ENCODE measurements around the gene FAR2.

DNA sequence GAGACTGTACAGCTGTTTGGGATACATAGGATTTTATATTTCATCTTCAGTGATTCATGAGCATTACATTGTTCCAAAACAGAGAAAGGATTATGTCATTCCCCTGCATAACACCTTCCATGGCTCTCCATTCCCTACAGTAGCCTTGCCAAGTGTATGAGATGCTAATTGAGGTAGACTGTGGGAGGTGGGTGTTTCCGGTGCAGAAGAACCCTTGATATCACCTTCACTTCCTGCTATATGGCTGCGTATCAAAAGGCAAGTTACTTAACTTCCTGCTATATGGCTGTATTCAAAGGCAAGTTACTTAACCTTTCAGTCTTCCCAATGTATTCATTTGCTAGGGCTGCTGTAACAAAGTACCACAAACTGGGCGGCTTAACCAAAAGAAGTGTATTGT lies 11.2 kb downstream of the FAR2 start:
- TF ChIP-seq, protein P1, sequence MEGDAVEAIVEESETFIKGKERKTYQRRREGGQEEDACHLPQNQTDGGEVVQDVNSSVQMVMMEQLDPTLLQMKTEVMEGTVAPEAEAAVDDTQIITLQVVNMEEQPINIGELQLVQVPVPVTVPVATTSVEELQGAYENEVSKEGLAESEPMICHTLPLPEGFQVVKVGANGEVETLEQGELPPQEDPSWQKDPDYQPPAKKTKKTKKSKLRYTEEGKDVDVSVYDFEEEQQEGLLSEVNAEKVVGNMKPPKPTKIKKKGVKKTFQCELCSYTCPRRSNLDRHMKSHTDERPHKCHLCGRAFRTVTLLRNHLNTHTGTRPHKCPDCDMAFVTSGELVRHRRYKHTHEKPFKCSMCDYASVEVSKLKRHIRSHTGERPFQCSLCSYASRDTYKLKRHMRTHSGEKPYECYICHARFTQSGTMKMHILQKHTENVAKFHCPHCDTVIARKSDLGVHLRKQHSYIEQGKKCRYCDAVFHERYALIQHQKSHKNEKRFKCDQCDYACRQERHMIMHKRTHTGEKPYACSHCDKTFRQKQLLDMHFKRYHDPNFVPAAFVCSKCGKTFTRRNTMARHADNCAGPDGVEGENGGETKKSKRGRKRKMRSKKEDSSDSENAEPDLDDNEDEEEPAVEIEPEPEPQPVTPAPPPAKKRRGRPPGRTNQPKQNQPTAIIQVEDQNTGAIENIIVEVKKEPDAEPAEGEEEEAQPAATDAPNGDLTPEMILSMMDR (IDR thresholded peaks at IDR 0.05; ENCODE audit: insufficient read depth, low read length), result no peak
- no peak for TF ChIP-seq POLR2AphosphoS5 (IDR thresholded peaks at IDR 0.05; ENCODE audit: low read depth)

Data from HL-60 (cell line).